ENCODE measurements around the gene HLA-F. TPM values are rescaled to one million over a fixed set of nuclear protein-coding genes. Genes with fewer than 3 reads are reported as not detected.

HLA-F gene
- total RNA-seq, 2 donors from 2014 or later: 34.0 to 62.1 TPM

DNA sequence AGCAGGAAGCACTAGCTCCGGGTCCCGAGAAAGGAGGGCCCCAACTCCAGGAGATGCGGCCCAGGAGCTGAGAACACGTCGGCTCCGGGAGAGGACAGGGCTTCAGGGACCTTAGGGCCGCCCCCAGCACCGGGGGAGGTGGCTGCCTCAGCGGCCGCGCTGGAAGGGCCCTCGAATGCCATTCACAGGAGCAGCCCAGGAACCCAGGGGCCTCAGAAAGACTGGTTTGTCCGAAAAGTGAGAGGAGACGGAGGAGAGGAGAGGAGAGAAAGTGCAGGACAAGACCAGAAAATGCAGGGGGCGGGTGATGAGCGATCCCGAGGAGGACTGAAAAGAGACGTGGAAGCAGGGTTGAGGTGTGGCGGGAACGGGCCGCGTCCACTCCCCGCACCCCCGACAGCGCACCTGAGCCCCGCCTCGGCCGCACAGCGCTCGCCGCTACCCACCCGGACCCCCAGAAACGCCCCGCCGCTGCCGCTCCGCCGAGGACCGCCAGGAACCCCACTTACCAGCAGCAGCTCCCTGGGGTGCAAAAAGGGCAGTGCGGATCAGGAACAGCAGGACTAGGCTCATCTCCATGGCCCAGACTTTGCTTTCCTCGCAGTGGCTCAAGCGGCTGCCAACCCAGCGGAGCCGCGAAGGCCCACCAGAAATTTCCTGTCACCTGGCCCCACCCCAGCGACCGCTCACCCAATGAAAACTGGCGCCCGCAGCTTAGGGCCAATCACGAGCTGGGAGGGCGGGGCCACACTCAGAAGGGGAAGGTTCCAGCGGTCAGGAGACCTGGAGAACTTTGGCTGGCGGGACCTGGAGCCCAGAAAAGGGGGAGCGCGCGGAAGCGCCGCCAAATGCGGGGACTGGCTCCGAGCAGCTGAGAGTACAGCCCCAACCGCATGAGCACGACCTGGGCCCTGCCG, 25.4 kb downstream of the HLA-F start:
- Histone ChIP-seq H3K36me3 (no peaks in the 10 kb centered on the region), H3K27ac (peak overlapping the region; percentile 64 to 69), H3K9me3 (no peaks in the 10 kb centered on the region), H3K27me3 (replicated peaks; ENCODE audit: insufficient read depth) (no peaks in the 10 kb centered on the region), H3K4me1 (replicated peaks) (no peaks in the 10 kb centered on the region), H3K4me3 (peak overlapping the region; percentile 52 to 61)
- TF ChIP-seq, protein P1, sequence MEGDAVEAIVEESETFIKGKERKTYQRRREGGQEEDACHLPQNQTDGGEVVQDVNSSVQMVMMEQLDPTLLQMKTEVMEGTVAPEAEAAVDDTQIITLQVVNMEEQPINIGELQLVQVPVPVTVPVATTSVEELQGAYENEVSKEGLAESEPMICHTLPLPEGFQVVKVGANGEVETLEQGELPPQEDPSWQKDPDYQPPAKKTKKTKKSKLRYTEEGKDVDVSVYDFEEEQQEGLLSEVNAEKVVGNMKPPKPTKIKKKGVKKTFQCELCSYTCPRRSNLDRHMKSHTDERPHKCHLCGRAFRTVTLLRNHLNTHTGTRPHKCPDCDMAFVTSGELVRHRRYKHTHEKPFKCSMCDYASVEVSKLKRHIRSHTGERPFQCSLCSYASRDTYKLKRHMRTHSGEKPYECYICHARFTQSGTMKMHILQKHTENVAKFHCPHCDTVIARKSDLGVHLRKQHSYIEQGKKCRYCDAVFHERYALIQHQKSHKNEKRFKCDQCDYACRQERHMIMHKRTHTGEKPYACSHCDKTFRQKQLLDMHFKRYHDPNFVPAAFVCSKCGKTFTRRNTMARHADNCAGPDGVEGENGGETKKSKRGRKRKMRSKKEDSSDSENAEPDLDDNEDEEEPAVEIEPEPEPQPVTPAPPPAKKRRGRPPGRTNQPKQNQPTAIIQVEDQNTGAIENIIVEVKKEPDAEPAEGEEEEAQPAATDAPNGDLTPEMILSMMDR (IDR thresholded peaks at IDR 0.05): peak in 1 of 4 experiments; percentile 25
- TF ChIP-seq POLR2A (IDR thresholded peaks at IDR 0.05): peak; percentile 87
- TF ChIP-seq POLR2AphosphoS5 (IDR thresholded peaks at IDR 0.05): peak; percentile 95
- under 1% methylated on average over 60 of the region's 63 CpGs for WGBS
- intact Hi-C loops (cut with DNase I): no loop called here
- peak; percentile 95 for DNase-seq (ENCODE audit: low spot score)

DNA sequence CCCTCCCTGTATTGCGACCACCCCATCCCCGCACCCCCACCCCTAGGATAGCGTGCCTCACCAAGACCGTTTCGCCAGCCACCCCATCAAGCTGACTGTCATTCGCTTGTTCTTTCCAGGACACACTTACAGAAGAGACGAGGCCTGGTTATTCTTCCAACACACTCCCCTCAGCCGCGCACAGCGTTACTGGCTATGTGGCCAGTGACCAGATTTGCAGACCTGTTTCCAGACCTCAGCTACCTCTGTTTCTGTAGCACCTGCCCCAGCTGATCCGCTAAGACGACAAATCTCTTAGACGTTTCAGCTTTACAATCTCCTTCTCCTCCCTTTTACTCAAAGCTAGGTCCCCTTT, 26.1 kb downstream of the HLA-F start:
- no peak for DNase-seq (ENCODE audit: low spot score)
- intact Hi-C loops (cut with DNase I): no loop called here
- no peaks in the 10 kb centered on the region for H3K27me3 ChIP-seq (replicated peaks; ENCODE audit: insufficient read depth)

DNA sequence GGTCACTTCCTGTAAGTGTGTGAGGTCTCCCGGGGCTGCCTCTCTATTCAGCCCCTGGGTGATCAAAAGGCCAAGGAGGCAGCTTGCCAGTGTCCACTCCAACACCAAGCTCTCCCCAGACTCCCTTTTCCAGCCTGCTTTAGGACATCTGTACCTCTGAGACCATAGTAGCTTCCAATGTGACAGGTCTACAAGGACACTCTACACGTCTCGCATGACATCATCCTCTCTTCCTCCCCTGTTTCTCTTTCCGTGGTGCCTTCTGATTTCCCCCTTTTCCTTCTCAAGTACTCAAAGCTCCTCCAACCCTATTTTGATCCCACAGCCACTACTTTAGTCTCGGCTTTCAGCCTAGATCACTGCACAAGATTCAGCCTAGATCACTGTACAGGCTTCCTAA, 26.4 kb downstream of the HLA-F start:
- intact Hi-C loops (cut with DNase I): loop anchor here (5.0 kb wide), 2 partner anchors 42 to 43 kb away; no protein-coding TSS in a partner anchor
- Histone ChIP-seq H3K4me1 (replicated peaks) (no peaks in the 10 kb centered on the region), H3K36me3 (no peaks in the 10 kb centered on the region), H3K4me3 (no peak overlapping the region), H3K9me3 (no peaks in the 10 kb centered on the region), H3K27ac (peak overlapping the region; percentile 64 to 69), H3K27me3 (replicated peaks; ENCODE audit: insufficient read depth) (no peaks in the 10 kb centered on the region)
- WGBS: 65% methylated on average over 5 of the region's 5 CpGs
- no peak for DNase-seq (ENCODE audit: low spot score)
- TF ChIP-seq POLR2A (IDR thresholded peaks at IDR 0.05) (no peak), POLR2AphosphoS5 (IDR thresholded peaks at IDR 0.05) (no peak)
- TF ChIP-seq, protein P1 (IDR thresholded peaks at IDR 0.05): no peak

More for the DNA sequence above, 26.1 kb downstream of the HLA-F start:
- H3K4me3 ChIP-seq: peak overlapping the region; percentile 52 to 61
- no peaks in the 10 kb centered on the region for H3K9me3 ChIP-seq
- 3% methylated on average over 12 of the region's 13 CpGs for WGBS
- H3K36me3 ChIP-seq: no peaks in the 10 kb centered on the region
- H3K27ac ChIP-seq: peak overlapping the region; percentile 64 to 69
- no peaks in the 10 kb centered on the region for H3K4me1 ChIP-seq (replicated peaks)
- no peak for TF ChIP-seq POLR2A (IDR thresholded peaks at IDR 0.05)
- no peak for TF ChIP-seq POLR2AphosphoS5 (IDR thresholded peaks at IDR 0.05)
- TF ChIP-seq, protein P1 (IDR thresholded peaks at IDR 0.05): no peak

DNA sequence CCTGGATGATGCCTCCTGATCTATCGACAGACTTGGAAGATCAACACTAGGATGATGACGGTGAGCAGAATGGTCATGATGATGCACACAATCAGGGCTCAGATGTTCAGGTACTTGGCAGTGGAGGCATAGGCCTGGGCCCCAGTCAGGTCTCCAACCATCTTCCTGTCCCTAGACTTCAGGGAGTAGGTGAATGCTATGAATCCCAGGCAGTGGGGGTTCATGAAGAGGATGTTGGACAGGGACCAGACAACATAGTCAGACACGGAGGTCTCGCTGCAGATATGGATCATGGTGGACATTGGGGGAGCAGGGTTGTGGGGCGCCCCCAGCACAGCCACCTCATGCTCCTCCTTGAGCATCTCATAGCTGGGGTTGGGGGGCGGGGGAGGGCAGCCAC, 27.5 kb downstream of the HLA-F start:
- Histone ChIP-seq H3K36me3 (no peaks in the 10 kb centered on the region), H3K27ac (no peak overlapping the region), H3K27me3 (replicated peaks; ENCODE audit: insufficient read depth) (no peaks in the 10 kb centered on the region), H3K4me1 (replicated peaks) (no peaks in the 10 kb centered on the region), H3K9me3 (no peaks in the 10 kb centered on the region), H3K4me3 (no peak overlapping the region)
- DNase-seq (ENCODE audit: low spot score): no peak
- intact Hi-C loops (cut with DNase I): loop anchor here (5.0 kb wide), 2 partner anchors 42 to 43 kb away; no protein-coding TSS in a partner anchor
- TF ChIP-seq POLR2AphosphoS5 (IDR thresholded peaks at IDR 0.05) (no peak), POLR2A (IDR thresholded peaks at IDR 0.05) (no peak)
- TF ChIP-seq, protein P1 (IDR thresholded peaks at IDR 0.05): no peak
- 74% methylated on average over 6 of the region's 6 CpGs for WGBS

All from prostate gland (tissue), 2 donors.